ENCODE data around the gene SMYD3. TPM values are rescaled to one million over a fixed set of nuclear protein-coding genes. Genes with fewer than 3 reads are reported as not detected.

Gene SMYD3
- total RNA-seq, 1 experiment from 2014 or later: 25.5 TPM

GRCh38 chr1:246078126-246078887 lies 428.8 kb downstream of the SMYD3 start:
- no peak overlapping the region for H3K18ac ChIP-seq (ENCODE audit: insufficient read length, low read depth, low read length)
- no peak overlapping the region for H4K91ac ChIP-seq (ENCODE audit: insufficient read length, low read depth, low read length)
- H2BK12ac ChIP-seq (ENCODE audit: insufficient read length, low read depth, low read length): no peak overlapping the region
- H2BK20ac ChIP-seq (ENCODE audit: low read depth, low read length, poor library complexity, severe bottlenecking): no peak overlapping the region
- H3K4me1 ChIP-seq (ENCODE audit: insufficient read depth, low read length): no peaks in the 10 kb centered on the region
- no peaks in the 10 kb centered on the region for H3K79me2 ChIP-seq (ENCODE audit: insufficient read depth, low read length)
- peaks cover 8 to 17% (median 8%) of the 10 kb centered on the region in 3 experiments for H3K36me3 Mint-ChIP-seq (ENCODE audit: insufficient read depth in 1 of 3, low read depth in 3 of 3)
- H3T11ph ChIP-seq (ENCODE audit: low read length): no peak overlapping the region
- H3K9ac ChIP-seq (ENCODE audit: extremely low read depth, insufficient read length, low read length): no peak overlapping the region
- H4K20me1 ChIP-seq (ENCODE audit: control insufficient read depth, insufficient read depth, insufficient read length): no peaks in the 10 kb centered on the region
- no peak overlapping the region for H4K8ac ChIP-seq (replicated peaks; ENCODE audit: insufficient read length, low read depth, low read length)
- no peak for TF ChIP-seq CTCF (conservative IDR thresholded peaks at IDR 0.05)
- H2AK5ac ChIP-seq (ENCODE audit: insufficient read length, low read length): no peak overlapping the region
- H2AFZ ChIP-seq (ENCODE audit: low read length): no peak overlapping the region
- no CpG with 5 or more reads among the region's 9 CpGs for WGBS (ENCODE audit: extremely low coverage, insufficient read length, low lambda C conversion rate)
- H3K79me1 ChIP-seq (ENCODE audit: insufficient read depth, low read depth, low read length, poor library complexity, severe bottlenecking): no peaks in the 10 kb centered on the region
- DNase-seq: no peak
- H2BK15ac ChIP-seq (ENCODE audit: low read depth, low read length): no peak overlapping the region
- no peak overlapping the region for H3K56ac ChIP-seq (ENCODE audit: insufficient read length, low read depth, low read length)
- no peak overlapping the region for H3K27ac ChIP-seq (ENCODE audit: insufficient read length, low read depth, low read length)
- no peaks in the 10 kb centered on the region for H3K27me3 Mint-ChIP-seq (ENCODE audit: low read depth)
- no peak overlapping the region for H2BK120ac ChIP-seq (ENCODE audit: low read depth, low read length, poor library complexity, severe bottlenecking)
- H3K14ac ChIP-seq (ENCODE audit: insufficient read depth, low read length): no peak overlapping the region
- H3K27me3 ChIP-seq (ENCODE audit: insufficient read depth, low read length): no peaks in the 10 kb centered on the region
- H3K4ac ChIP-seq (ENCODE audit: low read depth, low read length): no peak overlapping the region
- no peak overlapping the region for H3K23ac ChIP-seq (ENCODE audit: insufficient read length, low read depth, low read length)
- peaks cover 13 to 20% of the 10 kb centered on the region in 2 experiments for H3K4me1 Mint-ChIP-seq
- H3K9me3 ChIP-seq (ENCODE audit: control insufficient read depth, low read depth, low read length): peaks cover 8% of the 10 kb centered on the region
- no peak overlapping the region for H2BK5ac ChIP-seq (ENCODE audit: insufficient read length, low read length)
- H4K5ac ChIP-seq (ENCODE audit: insufficient read length, low read depth, low read length): no peak overlapping the region
- H3K27ac Mint-ChIP-seq: no peak overlapping the region
- no peak overlapping the region for H3K4me2 ChIP-seq (ENCODE audit: insufficient read depth, insufficient read length, low read length)
- peaks cover 14 to 17% of the 10 kb centered on the region in 2 experiments; a peak in 4 of 5 replicates for H3K9me3 Mint-ChIP-seq
- no peaks in the 10 kb centered on the region for H3K23me2 ChIP-seq (ENCODE audit: insufficient read length, low read depth, low read length, poor library complexity, severe bottlenecking)
- no peak overlapping the region for H3K4me3 Mint-ChIP-seq

Data from H9 (cell line).